GM23248 (cell line): Measurements from ENCODE around the gene RAB4A. TPM values are rescaled to one million over a fixed set of nuclear protein-coding genes. Genes with fewer than 3 reads are reported as not detected.

ENCODE experiments used
- DNase-seq: peaks from one replicate; pipeline ENCODE4 v3.0.0-alpha.2; 2015
- H2AFZ ChIP-seq: fragments of 200-600 bp; sonication (generic); 2 replicates; pipeline ENCODE4 v1.6.1; 2016; ENCODE audit warnings: antibody characterized with exemption
- H3F3A ChIP-seq: fragments of 200-600 bp; sonication (generic); 2 replicates; pipeline ENCODE4 v1.6.1; 2016; ENCODE audit warnings: mild to moderate bottlenecking, antibody characterized with exemption, mixed run types; ENCODE audit not compliant: insufficient read depth
- H3K27ac ChIP-seq: fragments of 200-600 bp; sonication (generic); 2 replicates; pipeline ENCODE4 v1.5.1; 2016; ENCODE audit warnings: mild to moderate bottlenecking
- H3K27me3 ChIP-seq: fragments of 200-600 bp; sonication (generic); replicated peaks from 2 replicates; pipeline ENCODE4 v1.6.1; 2016; ENCODE audit warnings: mild to moderate bottlenecking; ENCODE audit not compliant: insufficient read depth
- H3K36me3 ChIP-seq: fragments of 200-600 bp; sonication (generic); 2 replicates; pipeline ENCODE4 v1.6.1; 2016; ENCODE audit warnings: low read depth, mild to moderate bottlenecking
- H3K4me1 ChIP-seq: fragments of 200-600 bp; sonication (generic); 2 replicates; pipeline ENCODE4 v1.6.1; 2016; ENCODE audit warnings: mild to moderate bottlenecking; ENCODE audit not compliant: insufficient read depth
- H3K4me2 ChIP-seq: fragments of 200-600 bp; sonication (generic); one replicate; pipeline ENCODE4 v1.6.1; 2016; ENCODE audit warnings: mild to moderate bottlenecking; ENCODE audit not compliant: unreplicated experiment
- H3K4me3 ChIP-seq: fragments of 200-600 bp; sonication (generic); 2 replicates; pipeline ENCODE4 v1.5.1; 2016; ENCODE audit warnings: mild to moderate bottlenecking
- H3K79me2 ChIP-seq: fragments of 200-600 bp; sonication (generic); 2 replicates; pipeline ENCODE4 v1.6.1; 2016; ENCODE audit warnings: mild to moderate bottlenecking; ENCODE audit not compliant: insufficient read depth
- H3K9ac ChIP-seq: fragments of 200-600 bp; sonication (generic); 2 replicates; pipeline ENCODE4 v1.6.1; 2016; ENCODE audit warnings: mild to moderate bottlenecking
- H3K9me2 ChIP-seq: fragments of 200-600 bp; sonication (generic); 2 replicates; pipeline ENCODE4 v1.6.1; 2016; ENCODE audit warnings: mixed run types, mild to moderate bottlenecking, moderate library complexity; ENCODE audit not compliant: insufficient read depth
- H3K9me3 ChIP-seq: fragments of 200-600 bp; sonication (generic); one replicate; pipeline ENCODE4 v1.6.1; 2017; ENCODE audit warnings: low read depth
- H4K20me1 ChIP-seq: fragments of 200-600 bp; sonication (generic); 2 replicates; pipeline ENCODE4 v1.6.0; 2016; ENCODE audit not compliant: insufficient read depth
- EZH2 ChIP-seq: fragments of 200-600 bp; sonication (generic); IDR thresholded peaks from 2 replicates; pipeline ENCODE4 v1.6.1; 2018; ENCODE audit warnings: antibody characterized with exemption, mild to moderate bottlenecking; ENCODE audit not compliant: insufficient read depth, poor library complexity, severe bottlenecking
- EZH2phosphoT487 ChIP-seq: fragments of 200-600 bp; sonication (generic); IDR thresholded peaks from 2 replicates; pipeline ENCODE4 v1.6.1; 2018; ENCODE audit warnings: antibody characterized with exemption, moderate library complexity, mild to moderate bottlenecking, low read depth; ENCODE audit not compliant: insufficient read depth
- WGBS, 2 experiments: methylation state at CpG; one replicate each; pipeline ENCODE4 v1.1.6; 2015 to 2017; ENCODE audit warnings: low lambda C conversion rate in 2 of 2, low coverage in 1 of 2; ENCODE audit errors: missing lambda C conversion rate in 2 of 2; 5-methylcytosine and 5-hydroxymethylcytosine counted together
- in situ Hi-C: fragments of 300-500 bp; cut with MboI; formaldehyde crosslinking; loops from 2 replicates; pipeline ENCODE4 v1.15.0; 2020
- polyA plus RNA-seq: library from polyadenylated mRNA; unstranded; fragments of >200 nt; fragmentation: Nextera tagmentation; extraction: Ambion mirVana; gene quantifications from 2 replicates; pipeline ENCODE4 v1.2.1, GENCODE V29; 2016
- total RNA-seq: library from RNA; depleted of rRNA; stranded (reverse); fragments of >200 nt; shearing (Covaris generic); gene quantifications from 2 replicates; pipeline ENCODE4 v1.2.3, GENCODE V29; 2014

RAB4A gene
- total and polyA plus RNA-seq, 2 experiments from 2014 or later, result 43.4 to 47.2 TPM

GRCh38 chr1:229284887-229285286 is 14.0 kb downstream of the RAB4A start:
- no peak for DNase-seq
- Histone ChIP-seq H3K79me2 (peaks cover 86% of the 10 kb centered on the region), H3K36me3 (0 out of 2 replicates have a peak, but pooled peaks cover 5% of the 10 kb centered on the region), H3K27me3 (no peaks in the 10 kb centered on the region), H3K4me1 (peaks cover 17% of the 10 kb centered on the region; the same call in 1 of the 2 replicates), H2AFZ (no peak overlapping the region), H3K9ac (no peak overlapping the region), H3K27ac (no peak overlapping the region), H3K9me3 (no peaks in the 10 kb centered on the region), H3K4me3 (no peak overlapping the region), H3K9me2 (no peaks in the 10 kb centered on the region), H3F3A (peaks cover 14% of the 10 kb centered on the region; the same call in 1 of the 2 replicates), H3K4me2 (no peak overlapping the region), H4K20me1 (no peaks in the 10 kb centered on the region; the same call in 1 of the 2 replicates)
- in situ Hi-C loops, result no loop called here
- WGBS, 2 experiments, result 100% methylated on average over 3 of the region's 3 CpGs
- no peak for TF ChIP-seq EZH2
- no peak for TF ChIP-seq EZH2phosphoT487

- 68 to 69% methylated on average over 2 of the region's 2 CpGs for WGBS, 2 experiments
- in situ Hi-C loops, result no loop called here
Measured at GRCh38 chr1:229285440-229285839, 14.5 kb downstream of the RAB4A start.

GRCh38 chr1:229286099-229286766 is 15.3 kb downstream of the RAB4A start:
- Histone ChIP-seq H3K9me2 (no peaks in the 10 kb centered on the region), H4K20me1 (no peaks in the 10 kb centered on the region; the same call in 1 of the 2 replicates), H2AFZ (no peak overlapping the region), H3K79me2 (peaks cover 73% of the 10 kb centered on the region), H3F3A (peaks cover 2% of the 10 kb centered on the region; the same call in 1 of the 2 replicates), H3K27me3 (no peaks in the 10 kb centered on the region), H3K27ac (no peak overlapping the region), H3K4me2 (no peak overlapping the region), H3K4me1 (peaks cover 11% of the 10 kb centered on the region; the same call in 1 of the 2 replicates), H3K9ac (no peak overlapping the region), H3K9me3 (no peaks in the 10 kb centered on the region), H3K4me3 (no peak overlapping the region), H3K36me3 (peaks cover 10% of the 10 kb centered on the region; the same call in 1 of the 2 replicates)
- 53% methylated on average over 2 of the region's 2 CpGs for WGBS, 2 experiments
- in situ Hi-C loops, result no loop called here
- peak; percentile 41 for DNase-seq
- TF ChIP-seq EZH2 (no peak), EZH2phosphoT487 (no peak)

More at GRCh38 chr1:229285440-229285839, 14.5 kb downstream of the RAB4A start:
- H3K9me2 ChIP-seq, result no peaks in the 10 kb centered on the region
- no peak overlapping the region for H2AFZ ChIP-seq
- H3K27ac ChIP-seq, result no peak overlapping the region
- H3F3A ChIP-seq, result peaks cover 9% of the 10 kb centered on the region; the same call in 1 of the 2 replicates
- TF ChIP-seq EZH2 (no peak), EZH2phosphoT487 (no peak)
- no peak overlapping the region for H3K4me2 ChIP-seq
- H3K9ac ChIP-seq, result no peak overlapping the region
- no peak overlapping the region for H3K4me3 ChIP-seq
- H3K9me3 ChIP-seq, result no peaks in the 10 kb centered on the region
- no peak for DNase-seq
- peaks cover 81% of the 10 kb centered on the region for H3K79me2 ChIP-seq
- peaks cover 17% of the 10 kb centered on the region; the same call in 1 of the 2 replicates for H3K4me1 ChIP-seq
- 0 out of 2 replicates have a peak, but pooled peaks cover 5% of the 10 kb centered on the region for H3K36me3 ChIP-seq
- no peaks in the 10 kb centered on the region for H3K27me3 ChIP-seq
- no peaks in the 10 kb centered on the region; the same call in 1 of the 2 replicates for H4K20me1 ChIP-seq

DNA sequence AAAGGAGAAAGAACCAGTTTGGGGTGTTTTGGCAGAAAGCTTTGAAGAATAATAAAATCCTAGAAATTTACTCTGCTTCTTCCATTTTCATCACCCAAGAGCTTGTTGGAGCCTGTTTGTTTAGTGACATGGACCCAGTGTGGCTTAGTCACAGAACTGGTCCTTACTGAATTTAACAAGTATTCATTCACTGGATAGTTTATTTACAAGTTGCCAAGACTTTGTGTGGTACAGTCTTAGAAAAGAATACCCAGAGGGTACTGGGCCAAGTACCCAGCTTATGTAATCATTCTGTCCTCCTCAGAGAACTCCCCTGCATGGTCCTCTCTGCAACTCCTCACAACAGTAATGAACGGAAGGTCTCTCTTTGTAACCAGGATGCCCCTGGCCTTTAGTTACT is 16.4 kb downstream of the RAB4A start:
- TF ChIP-seq EZH2, result no peak
- no peak for TF ChIP-seq EZH2phosphoT487
- Histone ChIP-seq H3K4me3 (no peak overlapping the region), H3K36me3 (peaks cover 11% of the 10 kb centered on the region; the same call in 1 of the 2 replicates), H3K4me1 (peaks cover 8% of the 10 kb centered on the region; the same call in 1 of the 2 replicates), H4K20me1 (no peaks in the 10 kb centered on the region; the same call in 1 of the 2 replicates), H3K27me3 (no peaks in the 10 kb centered on the region), H3K9ac (no peak overlapping the region), H3F3A (no peaks in the 10 kb centered on the region), H3K9me2 (no peaks in the 10 kb centered on the region), H3K9me3 (no peaks in the 10 kb centered on the region), H3K27ac (no peak overlapping the region), H3K4me2 (no peak overlapping the region), H3K79me2 (peaks cover 63% of the 10 kb centered on the region), H2AFZ (no peak overlapping the region)
- 92 to 95% methylated on average over 1 of the region's 1 CpG for WGBS, 2 experiments
- in situ Hi-C loops, result no loop called here
- DNase-seq, result peak; percentile 9
